Uterus (tissue), 4 donors: ENCODE data around the gene CRACDL. TPM values are rescaled to one million over a fixed set of nuclear protein-coding genes. Genes with fewer than 3 reads are reported as not detected.

Experiments
- DNase-seq, 2 donors: peaks; one replicate each; pipeline ENCODE4 v3.0.0-alpha.2; 2019 to 2020
- H3K27ac ChIP-seq, 2 donors: fragments of 200-600 bp; sonication (generic); 1 replicate in 1 of 2; 2 replicates in 1 of 2; pipeline ENCODE4 v1.5.1; 2016 to 2018
- H3K27me3 ChIP-seq, 2 donors: fragments of 200-600 bp; sonication (generic); one replicate each; pipeline ENCODE4 v1.5.1; 2018 to 2019; ENCODE audit warnings: control low read depth in 1 of 2
- H3K36me3 ChIP-seq, 2 donors: fragments of 200-600 bp; sonication (generic); one replicate each; pipeline ENCODE4 v1.5.1; 2019; ENCODE audit warnings: control low read depth in 1 of 2
- H3K4me1 ChIP-seq, 2 donors: fragments of 200-600 bp; sonication (generic); one replicate each; pipeline ENCODE4 v1.5.1; 2018 to 2019; ENCODE audit warnings: control low read depth in 1 of 2
- H3K4me3 ChIP-seq, 2 donors: fragments of 200-600 bp; sonication (generic); 1 replicate in 1 of 2; 2 replicates in 1 of 2; pipeline ENCODE4 v1.5.1; 2018 to 2019; ENCODE audit warnings: mild to moderate bottlenecking in 1 of 2
- H3K9me3 ChIP-seq, 2 donors: fragments of 200-600 bp; sonication (generic); one replicate each; pipeline ENCODE4 v1.5.1; 2019; ENCODE audit warnings: control low read depth in 1 of 2
- CTCF ChIP-seq, 4 experiments: fragments of 200-600 bp in 2 of 4; fragments of 450-650 bp in 2 of 4; sonication (generic) in 2 of 4; IDR thresholded peaks; one replicate each; pipeline ENCODE4 v1.5.1; 2016 to 2019; ENCODE audit warnings: antibody characterized with exemption in 4 of 4, mild to moderate bottlenecking in 2 of 4, moderate library complexity in 1 of 4
- POLR2A ChIP-seq, 2 donors: fragments of 450-650 bp; IDR thresholded peaks; one replicate each; pipeline ENCODE4 v1.6.1; 2016; ENCODE audit warnings: antibody characterized with exemption in 2 of 2, mild to moderate bottlenecking in 1 of 2, moderate library complexity in 1 of 2
- intact Hi-C: fragments of 100-400 bp; cut with DNase I; formaldehyde crosslinking; loops from one replicate; pipeline ENCODE4 v1.15.1; 2023; ENCODE audit warnings: low total_unique reads
- small RNA-seq: library from RNA; depleted of rRNA; stranded (forward); fragments of <200 nt; gene quantifications from one replicate; pipeline ENCODE3, GENCODE V24; 2016
- total RNA-seq, 4 donors: library from RNA; depleted of rRNA in 3 of 4; stranded (reverse); fragments of >200 nt in 3 of 4; gene quantifications; one replicate each; pipeline versions ENCODE4 v1.1.0 to v1.2.4, GENCODE V29; 2014 to 2023
- donor health status: DM: yes; HTN: yes; CAD: no.

Gene CRACDL
- total RNA-seq, 4 donors from 2014 or later = 1.5 to 14.6 (median 6.1) TPM

GRCh38 chr2:98746426-98746825 is 189.6 kb downstream of the CRACDL start:
- DNase-seq = no peak
- Histone ChIP-seq H3K4me1 (no peaks in the 10 kb centered on the region), H3K4me3 (no peak overlapping the region), H3K9me3 (no peaks in the 10 kb centered on the region), H3K27ac (no peak overlapping the region), H3K36me3 (no peaks in the 10 kb centered on the region), H3K27me3 (no peaks in the 10 kb centered on the region)
- intact Hi-C loops = no loop called here
- TF ChIP-seq POLR2A (IDR thresholded peaks at IDR 0.05) = no peak
- no peak for TF ChIP-seq CTCF (IDR thresholded peaks at IDR 0.05)

- intact Hi-C loops = no loop called here
These were observed 191.4 kb downstream of the CRACDL start for GRCh38 chr2:98744595-98744994.

More at GRCh38 chr2:98744595-98744994, 191.4 kb downstream of the CRACDL start:
- TF ChIP-seq POLR2A (IDR thresholded peaks at IDR 0.05) (no peak), CTCF (IDR thresholded peaks at IDR 0.05) (no peak)
- Histone ChIP-seq H3K4me1 (no peaks in the 10 kb centered on the region), H3K4me3 (no peak overlapping the region), H3K27me3 (no peaks in the 10 kb centered on the region), H3K36me3 (no peaks in the 10 kb centered on the region), H3K27ac (no peak overlapping the region), H3K9me3 (no peaks in the 10 kb centered on the region)
- DNase-seq = no peak

Small RNAs within 50 kb of the gene (small RNA-seq; reads per million reads assigned to genes)
- not detected for gene RNU4-84P
- gene RNU7-46P = not detected

Other genes with a start within 250 kb of the CRACDL start
- gene MGAT4A, start 205.1 kb downstream of the CRACDL start, total RNA-seq = 100 to 1,000 TPM in 1 of 4 donors, 10 to 100 TPM in 3; 25.9 to 107 (median 52.9) TPM
- 1 to 10 TPM in 2 of 4 donors, not detected in 2; 1.6 to 2.8 TPM for gene C2orf15, start 205.5 kb upstream of the CRACDL start, total RNA-seq
- 10 to 100 TPM in 3 of 4 donors, 1 to 10 TPM in 1; 5.9 to 22.5 (median 16.2) TPM for gene TSGA10, start 218.7 kb upstream of the CRACDL start, total RNA-seq
- 100 to 1,000 TPM in 1 of 4 donors, 10 to 100 TPM in 2, 1 to 10 TPM in 1; 6.8 to 140 (median 11.0) TPM for gene LIPT1, start 218.7 kb upstream of the CRACDL start, total RNA-seq
- 10 to 100 TPM in 3 of 4 donors, 1 to 10 TPM in 1; 6.2 to 41.0 (median 22.7) TPM for gene MITD1, start 244.8 kb upstream of the CRACDL start, total RNA-seq
- gene MRPL30, start 245.0 kb upstream of the CRACDL start, total RNA-seq = 10 to 100 TPM; 27.2 to 47.7 (median 28.8) TPM